ENCODE data around the gene SLC2A3.

DNA sequence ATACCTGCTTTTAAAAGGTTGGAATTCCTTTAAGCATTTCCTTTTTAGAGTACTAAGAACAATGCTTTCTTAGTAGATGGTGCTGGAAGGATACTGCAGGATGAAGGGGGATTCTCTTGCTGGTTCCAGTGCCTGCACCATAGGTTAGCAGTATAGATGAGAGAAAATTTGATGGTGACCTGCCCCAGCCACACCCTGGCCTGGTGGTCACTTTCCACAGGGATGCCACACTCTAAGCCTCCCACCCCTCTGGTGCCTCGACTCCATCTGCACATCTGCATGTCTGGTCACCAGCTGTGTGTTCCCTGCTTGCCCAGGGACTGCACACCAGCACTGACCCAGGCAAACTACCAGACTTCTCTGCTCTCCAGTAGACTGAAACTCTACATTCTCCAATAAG, 19.1 kb downstream of the SLC2A3 start:
- TF ChIP-seq, protein P1, sequence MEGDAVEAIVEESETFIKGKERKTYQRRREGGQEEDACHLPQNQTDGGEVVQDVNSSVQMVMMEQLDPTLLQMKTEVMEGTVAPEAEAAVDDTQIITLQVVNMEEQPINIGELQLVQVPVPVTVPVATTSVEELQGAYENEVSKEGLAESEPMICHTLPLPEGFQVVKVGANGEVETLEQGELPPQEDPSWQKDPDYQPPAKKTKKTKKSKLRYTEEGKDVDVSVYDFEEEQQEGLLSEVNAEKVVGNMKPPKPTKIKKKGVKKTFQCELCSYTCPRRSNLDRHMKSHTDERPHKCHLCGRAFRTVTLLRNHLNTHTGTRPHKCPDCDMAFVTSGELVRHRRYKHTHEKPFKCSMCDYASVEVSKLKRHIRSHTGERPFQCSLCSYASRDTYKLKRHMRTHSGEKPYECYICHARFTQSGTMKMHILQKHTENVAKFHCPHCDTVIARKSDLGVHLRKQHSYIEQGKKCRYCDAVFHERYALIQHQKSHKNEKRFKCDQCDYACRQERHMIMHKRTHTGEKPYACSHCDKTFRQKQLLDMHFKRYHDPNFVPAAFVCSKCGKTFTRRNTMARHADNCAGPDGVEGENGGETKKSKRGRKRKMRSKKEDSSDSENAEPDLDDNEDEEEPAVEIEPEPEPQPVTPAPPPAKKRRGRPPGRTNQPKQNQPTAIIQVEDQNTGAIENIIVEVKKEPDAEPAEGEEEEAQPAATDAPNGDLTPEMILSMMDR (optimal IDR thresholded peaks at IDR 0.05 in 1 of 3, IDR thresholded peaks at IDR 0.05 in 1 of 3, conservative IDR thresholded peaks at IDR 0.05 in 1 of 3; ENCODE audit: extremely low read depth in 1 of 3, insufficient read depth in 2 of 3, low read length in 3 of 3), result no peak
- no peak for TF ChIP-seq EZH2 (IDR thresholded peaks at IDR 0.05; ENCODE audit: low read length)

Measured in keratinocyte (primary cell).